HG03439 (cell line): Measurements from ENCODE around the gene RNF135.
"Not testable (repeated sequence)": the region's sequence is repeated elsewhere in the genome, so short reads cannot be mapped to it uniquely, and the experiment has no call there.

ENCODE experiments used
- ATAC-seq: cut with Tn5 transposase; IDR thresholded peaks from one replicate; pipeline ENCODE4 v1.9.1; 2021; ENCODE audit warnings: mild to moderate bottlenecking, moderate library complexity; ENCODE audit not compliant: unreplicated experiment

The RNF135 gene, protein sequence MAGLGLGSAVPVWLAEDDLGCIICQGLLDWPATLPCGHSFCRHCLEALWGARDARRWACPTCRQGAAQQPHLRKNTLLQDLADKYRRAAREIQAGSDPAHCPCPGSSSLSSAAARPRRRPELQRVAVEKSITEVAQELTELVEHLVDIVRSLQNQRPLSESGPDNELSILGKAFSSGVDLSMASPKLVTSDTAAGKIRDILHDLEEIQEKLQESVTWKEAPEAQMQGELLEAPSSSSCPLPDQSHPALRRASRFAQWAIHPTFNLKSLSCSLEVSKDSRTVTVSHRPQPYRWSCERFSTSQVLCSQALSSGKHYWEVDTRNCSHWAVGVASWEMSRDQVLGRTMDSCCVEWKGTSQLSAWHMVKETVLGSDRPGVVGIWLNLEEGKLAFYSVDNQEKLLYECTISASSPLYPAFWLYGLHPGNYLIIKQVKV

DNA sequence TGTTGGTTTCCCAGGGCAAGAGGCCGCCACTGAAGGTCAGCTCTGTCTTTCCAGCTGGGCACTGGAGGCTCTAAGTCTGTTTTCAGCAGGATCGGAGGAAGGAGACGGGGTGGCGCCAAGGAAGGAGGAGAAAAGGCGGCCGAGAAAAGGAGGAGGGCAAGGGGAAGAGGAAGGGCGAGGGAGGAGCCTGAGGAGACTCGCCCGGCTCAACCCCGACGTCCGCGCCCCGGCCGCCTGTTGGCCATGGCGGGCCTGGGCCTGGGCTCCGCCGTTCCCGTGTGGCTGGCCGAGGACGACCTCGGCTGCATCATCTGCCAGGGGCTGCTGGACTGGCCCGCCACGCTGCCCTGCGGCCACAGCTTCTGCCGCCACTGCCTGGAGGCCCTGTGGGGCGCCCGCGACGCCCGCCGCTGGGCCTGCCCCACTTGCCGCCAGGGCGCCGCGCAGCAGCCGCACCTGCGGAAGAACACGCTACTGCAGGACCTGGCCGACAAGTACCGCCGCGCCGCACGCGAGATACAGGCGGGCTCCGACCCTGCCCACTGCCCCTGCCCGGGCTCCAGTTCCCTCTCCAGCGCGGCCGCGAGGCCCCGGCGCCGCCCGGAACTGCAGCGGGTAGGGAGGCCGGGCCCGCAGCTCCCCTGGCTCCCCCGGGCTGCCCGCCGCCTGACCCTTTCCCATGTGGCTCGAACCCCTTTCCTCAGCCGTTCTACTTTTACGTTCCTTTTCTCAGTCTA, at the start of gene RNF135:
TSS of gene RNF135 (plus strand) at position 209 of the 737 bp plus-strand sequence. CDS start at position 244, 35 bp downstream.
- ATAC-seq: peak; percentile 58

DNA sequence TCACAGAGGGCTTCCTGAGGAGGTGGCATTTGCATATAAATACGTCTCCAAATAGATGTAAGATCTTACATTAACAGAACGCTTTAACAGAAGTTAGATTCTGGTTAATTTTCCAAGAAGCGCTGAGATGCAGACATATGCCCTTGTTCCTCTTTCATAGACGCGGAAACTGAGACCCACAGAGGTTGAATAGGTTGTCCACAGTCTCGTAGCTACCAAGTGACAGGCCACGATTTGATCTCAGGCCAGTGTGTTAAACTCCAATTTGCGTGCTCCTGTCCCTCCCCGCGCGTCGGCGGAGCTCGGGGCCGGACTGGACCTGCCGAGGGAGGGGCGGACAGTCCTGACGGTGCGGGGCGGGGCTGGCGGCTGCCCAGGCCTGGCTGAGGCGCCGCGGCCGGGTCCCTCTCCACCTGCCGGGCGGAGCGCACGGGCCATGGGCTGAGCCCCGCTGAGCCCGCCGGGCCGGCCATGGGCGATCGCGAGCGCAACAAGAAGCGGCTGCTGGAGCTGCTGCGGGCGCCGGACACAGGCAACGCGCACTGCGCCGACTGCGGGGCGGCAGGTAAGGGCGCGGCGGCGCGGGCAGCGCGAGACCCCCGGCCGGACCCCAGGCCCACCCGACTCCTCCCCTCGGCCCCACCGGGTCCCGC, 49.2 kb upstream of the RNF135 start, which contains the start of gene ADAP2:
TSS of gene ADAP2 (plus strand) at position 402 of the 653 bp plus-strand sequence. CDS start at position 472, 70 bp downstream.
- no peak for ATAC-seq

GRCh38 chr17:30922235-30923030, 48.4 kb upstream of the RNF135 start:
- no peak for ATAC-seq

- no peak for ATAC-seq
Measured at GRCh38 chr17:30924341-30924740, 46.5 kb upstream of the RNF135 start.

DNA sequence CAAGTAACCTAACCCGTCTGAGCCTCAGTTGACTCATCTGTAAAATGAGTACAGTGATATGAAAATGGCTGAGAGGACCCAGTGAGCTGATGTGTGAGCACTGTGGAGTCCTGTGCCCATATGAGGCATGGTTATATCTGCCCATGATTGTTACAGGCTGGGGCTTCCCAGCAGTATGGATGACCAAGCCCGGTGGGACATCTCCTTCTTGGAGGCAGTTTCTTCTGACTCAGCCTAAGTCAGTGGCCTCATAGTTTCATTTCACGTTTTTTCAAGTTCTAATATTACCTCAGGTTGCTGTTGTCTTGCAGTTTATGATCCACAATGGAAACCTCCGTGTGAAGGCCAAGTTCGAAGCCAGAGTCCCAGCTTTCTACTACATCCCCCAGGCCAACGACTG, 44.3 kb upstream of the RNF135 start:
- no peak for ATAC-seq

- no peak for ATAC-seq
Measured at GRCh38 chr17:30927756-30928155, 43.1 kb upstream of the RNF135 start.

- ATAC-seq: no peak
Measured at GRCh38 chr17:30928584-30928983, 42.3 kb upstream of the RNF135 start.

DNA sequence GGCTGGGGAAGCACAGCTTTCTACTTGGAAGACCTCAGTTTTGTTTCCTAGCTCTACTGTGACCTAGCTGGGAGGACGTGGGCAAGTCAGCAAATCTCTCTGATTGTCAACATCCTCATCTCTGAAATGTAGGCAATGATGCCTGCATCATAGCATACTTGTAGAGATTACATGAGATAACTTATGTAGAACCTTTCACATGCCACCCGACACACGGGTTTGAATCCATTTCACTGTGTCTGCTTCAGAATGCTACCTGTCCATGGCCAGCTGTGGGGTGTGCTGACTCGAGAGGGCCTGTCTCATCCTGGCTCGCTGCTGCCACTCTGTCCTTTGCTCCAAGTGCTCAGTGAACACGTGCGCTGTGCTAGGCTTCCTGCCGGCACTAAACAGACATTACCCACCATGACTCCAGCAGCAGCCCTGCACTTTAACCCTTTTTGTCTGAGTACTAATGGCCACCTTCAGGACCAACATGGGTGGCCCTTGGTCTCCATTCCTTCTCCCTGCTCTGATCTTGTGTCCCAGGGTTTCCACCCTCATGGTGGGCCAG, 41.7 kb upstream of the RNF135 start:
- ATAC-seq: no peak

GRCh38 chr17:30929861-30930260, 41.0 kb upstream of the RNF135 start:
- ATAC-seq: not testable (repeated sequence)

DNA sequence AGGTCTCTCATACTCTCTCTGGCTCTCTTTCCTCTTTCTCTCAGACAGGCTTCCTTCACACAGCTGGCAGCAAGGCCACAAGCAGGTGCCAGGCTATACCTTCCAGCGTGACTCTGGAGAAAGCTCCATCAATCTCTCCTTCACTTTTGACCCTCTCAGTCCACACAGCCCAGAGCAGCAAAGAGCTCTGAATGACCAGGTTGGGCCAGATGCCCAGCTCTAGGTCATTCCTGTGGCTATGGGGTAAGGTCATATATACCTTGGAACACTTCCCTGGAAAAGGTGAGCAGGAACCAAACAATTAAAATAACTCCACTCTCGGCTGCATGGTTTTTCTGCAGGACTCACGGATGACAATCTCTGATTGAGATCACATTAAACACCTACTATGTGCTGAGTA, 40.3 kb upstream of the RNF135 start:
- no peak for ATAC-seq

- not testable (repeated sequence) for ATAC-seq
Measured at GRCh38 chr17:30931582-30931981, 39.3 kb upstream of the RNF135 start.

DNA sequence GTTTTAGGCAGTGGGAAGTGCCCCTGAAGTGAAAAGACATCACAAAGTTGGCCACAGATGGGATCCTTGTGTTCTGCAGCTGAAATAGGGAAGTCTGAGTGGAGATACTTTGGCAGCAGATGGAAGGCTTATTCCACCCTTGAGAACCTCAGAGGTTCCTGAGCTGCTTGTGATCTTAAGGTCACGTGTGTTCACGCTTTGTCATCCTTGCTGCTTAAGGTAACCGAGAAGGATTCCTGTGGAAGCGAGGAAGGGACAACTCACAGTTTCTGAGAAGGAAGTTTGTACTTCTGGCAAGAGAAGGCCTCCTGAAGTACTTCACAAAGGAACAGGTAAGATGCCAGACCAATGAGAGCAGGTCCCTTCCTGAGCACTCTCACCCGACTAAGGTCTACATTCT, 36.9 kb upstream of the RNF135 start:
- ATAC-seq: no peak

DNA sequence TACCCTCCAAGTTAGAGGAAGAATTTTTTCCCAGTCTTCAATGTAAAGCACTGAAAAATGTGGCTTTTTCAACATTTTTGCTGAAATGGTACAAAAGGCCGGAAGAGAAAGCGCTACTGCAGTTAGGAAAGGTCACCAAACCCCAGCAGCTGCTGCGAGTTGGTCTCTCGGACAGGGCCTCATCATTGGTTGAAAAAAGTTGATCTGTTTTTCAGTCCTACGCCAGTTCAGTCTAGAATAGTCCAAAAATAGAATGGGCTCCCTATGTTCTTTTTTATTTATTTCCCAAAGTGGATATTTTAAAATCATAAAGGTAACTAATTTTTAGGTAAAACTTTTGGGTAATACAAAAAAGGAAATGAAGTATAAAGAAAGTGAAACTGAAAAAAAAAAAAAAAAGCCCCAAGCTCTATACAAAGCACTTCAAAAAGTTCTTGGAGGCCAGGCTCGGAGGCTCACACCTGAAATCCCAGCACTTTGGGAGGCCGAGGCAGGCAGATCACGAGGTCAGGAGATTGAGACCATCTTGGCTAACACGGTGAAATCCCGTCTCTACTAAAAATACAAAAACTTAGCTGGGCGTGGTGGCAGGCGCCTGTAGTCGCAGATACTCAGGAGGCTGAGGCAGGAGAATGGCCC, 31.7 kb upstream of the RNF135 start:
- no peak for ATAC-seq

GRCh38 chr17:30942308-30943079, 28.3 kb upstream of the RNF135 start:
- ATAC-seq: no peak

GRCh38 chr17:30947796-30948195, 23.0 kb upstream of the RNF135 start:
- no peak for ATAC-seq

DNA sequence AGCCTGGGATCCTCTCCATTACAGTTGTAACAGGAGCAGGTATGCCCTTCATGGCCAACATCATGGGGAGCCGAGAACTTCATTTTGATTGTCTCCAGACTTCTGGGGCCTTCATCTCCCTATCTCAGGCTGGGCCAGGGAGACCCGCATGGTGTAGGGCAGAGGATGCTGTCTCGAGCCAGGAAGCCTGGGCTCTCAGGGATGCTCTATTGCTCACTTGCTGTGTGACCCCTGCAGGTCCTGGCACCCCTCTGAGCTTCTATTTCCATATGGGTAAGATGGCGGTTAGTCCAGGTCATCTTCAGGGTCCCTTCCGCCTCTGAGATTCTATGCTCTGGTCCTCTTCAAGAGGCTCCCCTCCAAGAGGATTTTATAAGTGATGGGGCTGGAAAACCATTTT, 20.6 kb upstream of the RNF135 start:
- ATAC-seq: no peak

GRCh38 chr17:30950669-30951399, 20.0 kb upstream of the RNF135 start:
- ATAC-seq: no peak

- no peak for ATAC-seq
Measured at GRCh38 chr17:30952638-30953393, 18.0 kb upstream of the RNF135 start.
